Stimulated activated CD8-positive, alpha-beta memory T cell treated with anti-CD3 and anti-CD28 coated beads, Interleukin-7, amount 100 ng/mL, for 48 hours (primary cell): ENCODE results near the gene ATG4C.

ENCODE experiments used
- DNase-seq, 2 donors: peaks; one replicate each; pipeline ENCODE4 v3.0.0-alpha.2; 2020; ENCODE audit warnings: low read depth in 1 of 2; ENCODE audit errors: extremely low read depth in 1 of 2

Gene ATG4C

GRCh38 chr1:62836856-62837540, 53.1 kb downstream of the ATG4C start:
- DNase-seq = no peak

GRCh38 chr1:62840555-62840954, 56.6 kb downstream of the ATG4C start:
- DNase-seq = no peak

- no peak for DNase-seq
These were observed 57.7 kb downstream of the ATG4C start for GRCh38 chr1:62841587-62842169.

GRCh38 chr1:62844030-62844429, 60.1 kb downstream of the ATG4C start:
- DNase-seq = no peak

GRCh38 chr1:62849031-62849430, 65.1 kb downstream of the ATG4C start:
- no peak for DNase-seq

GRCh38 chr1:62852253-62852652, 68.3 kb downstream of the ATG4C start:
- DNase-seq = no peak

- DNase-seq = no peak
These were observed 73.0 kb downstream of the ATG4C start for GRCh38 chr1:62856960-62857359.

GRCh38 chr1:62869217-62869754, 85.4 kb downstream of the ATG4C start:
- no peak for DNase-seq

- DNase-seq = no peak
These were observed 86.2 kb downstream of the ATG4C start for GRCh38 chr1:62870148-62870547.

- DNase-seq = no peak
These were observed 91.7 kb downstream of the ATG4C start for GRCh38 chr1:62875676-62876075.

GRCh38 chr1:62876535-62876934, 92.6 kb downstream of the ATG4C start:
- no peak for DNase-seq

- DNase-seq = no peak
These were observed 93.6 kb downstream of the ATG4C start for GRCh38 chr1:62877579-62877978.

GRCh38 chr1:62879962-62880361, 96.0 kb downstream of the ATG4C start:
- DNase-seq = no peak

GRCh38 chr1:62882201-62883104, 98.5 kb downstream of the ATG4C start:
- no peak for DNase-seq

- no peak for DNase-seq
These were observed 100.3 kb downstream of the ATG4C start for GRCh38 chr1:62884156-62884740.

GRCh38 chr1:62887799-62888507, 104.0 kb downstream of the ATG4C start:
- DNase-seq = no peak

- DNase-seq = no peak
These were observed 108.1 kb downstream of the ATG4C start for GRCh38 chr1:62891956-62892562.

- no peak for DNase-seq
These were observed 113.9 kb downstream of the ATG4C start for GRCh38 chr1:62897788-62898187.

GRCh38 chr1:62900566-62900965, 116.6 kb downstream of the ATG4C start:
- no peak for DNase-seq

GRCh38 chr1:62901650-62902049, 117.7 kb downstream of the ATG4C start:
- DNase-seq = no peak
